SU-DHL-6 (cell line): Measurements from ENCODE around the gene PRKAR2A.
A peak's percentile ranks its signal among the peaks of the same experiment; 100 is the strongest.

Experiments used
- H2AFZ ChIP-seq: fragments of 200-600 bp; sonication (generic); 2 replicates; pipeline ENCODE4 v1.6.1; 2014; ENCODE audit warnings: low read depth, mild to moderate bottlenecking, moderate library complexity, mixed read lengths, antibody characterized with exemption, low read length; ENCODE audit not compliant: severe bottlenecking
- H3F3A ChIP-seq: fragments of 200-600 bp; shearing (Covaris generic); 2 replicates; pipeline ENCODE4 v1.6.0; 2016; ENCODE audit warnings: antibody characterized with exemption, mild to moderate bottlenecking; ENCODE audit not compliant: insufficient read depth
- H3K27ac ChIP-seq: fragments of 200-600 bp; sonication (generic); 2 replicates; pipeline ENCODE4 v1.5.1; 2016; ENCODE audit warnings: low read depth, mild to moderate bottlenecking, low read length, moderate library complexity, mixed read lengths
- H3K27me3 ChIP-seq: fragments of 200-600 bp; sonication (generic), shearing (Covaris generic); 2 replicates; pipeline ENCODE4 v1.6.0; 2014; ENCODE audit warnings: mild to moderate bottlenecking, low read length
- H3K36me3 ChIP-seq: fragments of 200-600 bp; sonication (generic); 2 replicates; pipeline ENCODE4 v1.6.1; 2014; ENCODE audit warnings: mild to moderate bottlenecking, low read length, mixed read lengths
- H3K4me2 ChIP-seq: fragments of 300-600, 200-600 bp; shearing (Covaris generic), sonication (generic); 2 replicates; pipeline ENCODE4 v1.6.0; 2014; ENCODE audit warnings: low read length, low read depth, mild to moderate bottlenecking; ENCODE audit not compliant: poor library complexity, severe bottlenecking
- H3K4me3 ChIP-seq: fragments of 200-600 bp; sonication (generic); 2 replicates; pipeline ENCODE4 v1.5.1; 2014; ENCODE audit warnings: antibody characterized with exemption, low read length, mild to moderate bottlenecking, mixed read lengths; ENCODE audit not compliant: insufficient read depth, poor library complexity, severe bottlenecking
- H3K79me2 ChIP-seq: fragments of 200-600 bp; sonication (generic); 2 replicates; pipeline ENCODE4 v1.6.1; 2014; ENCODE audit warnings: mild to moderate bottlenecking, low read length, moderate library complexity; ENCODE audit not compliant: insufficient read depth
- H3K9ac ChIP-seq: fragments of 200-600 bp; sonication (generic); 2 replicates; pipeline ENCODE4 v1.7.0; 2014; ENCODE audit warnings: mild to moderate bottlenecking, low read length
- H3K9me2 ChIP-seq: fragments of 200-600 bp; sonication (generic); replicated peaks from 2 replicates; pipeline ENCODE4 v1.6.1; 2014; ENCODE audit warnings: low read length; ENCODE audit not compliant: insufficient read depth
- H3K9me3 ChIP-seq: fragments of 200-600 bp; sonication (generic); 2 replicates; pipeline ENCODE4 v1.6.1; 2014; ENCODE audit warnings: low read length, mixed read lengths; ENCODE audit not compliant: insufficient read depth
- H4K20me1 ChIP-seq: fragments of 200-600 bp; sonication (generic); 2 replicates; pipeline ENCODE4 v1.6.1; 2014; ENCODE audit warnings: low read depth, mild to moderate bottlenecking, antibody characterized with exemption, low read length, moderate library complexity, mixed read lengths
- CTCF ChIP-seq: fragments of 200-600 bp; sonication (generic); IDR thresholded peaks from one replicate; pipeline ENCODE4 v1.5.1; 2017; ENCODE audit warnings: antibody characterized with exemption, mild to moderate bottlenecking, low read length, moderate library complexity; ENCODE audit not compliant: insufficient read depth, poor library complexity, severe bottlenecking
- EZH2phosphoT487 ChIP-seq: fragments of 200-600 bp; sonication (generic), shearing (Covaris generic); conservative IDR thresholded peaks from 2 replicates; pipeline ENCODE4 v1.6.1; 2018; ENCODE audit warnings: mild to moderate bottlenecking, antibody characterized with exemption, low read length, moderate library complexity, mixed read lengths

Gene PRKAR2A

GRCh38 chr3:48716982-48717746, 130.5 kb downstream of the PRKAR2A start, which contains the start of gene IP6K2:
Gene IP6K2 (minus strand): TSS chr3:48717221. CDS start chr3:48695291, 21,930 bp downstream.
- no peaks in the 10 kb centered on the region for H3K9me2 ChIP-seq
- peak within 1 kb of the TSS; percentile 94 for H3K9ac ChIP-seq
- H3K79me2 ChIP-seq = peaks cover 48% of the 10 kb centered on the region
- peak within 1 kb of the TSS; percentile 42 for H3K27ac ChIP-seq
- TF ChIP-seq EZH2phosphoT487 (no peak), CTCF (no peak)
- H3F3A ChIP-seq = no peaks in the 10 kb centered on the region
- H3K27me3 ChIP-seq = no peaks in the 10 kb centered on the region
- peak within 1 kb of the TSS; percentile 90 for H3K4me3 ChIP-seq
- H3K4me2 ChIP-seq = peak within 1 kb of the TSS; percentile 70
- peak within 1 kb of the TSS; percentile 91 for H2AFZ ChIP-seq
- H3K36me3 ChIP-seq = peaks cover 4% of the 10 kb centered on the region; the same call in 1 of the 2 replicates
- no peaks in the 10 kb centered on the region for H4K20me1 ChIP-seq
- H3K9me3 ChIP-seq = no peaks in the 10 kb centered on the region

- H3K4me3 ChIP-seq = peak overlapping the region; percentile 90
- H3K27me3 ChIP-seq = no peaks in the 10 kb centered on the region
- no peaks in the 10 kb centered on the region for H3F3A ChIP-seq
- no peaks in the 10 kb centered on the region for H3K9me2 ChIP-seq
- H3K79me2 ChIP-seq = peaks cover 53% of the 10 kb centered on the region
- H3K9me3 ChIP-seq = no peaks in the 10 kb centered on the region
- TF ChIP-seq CTCF (no peak), EZH2phosphoT487 (no peak)
- peaks cover 7% of the 10 kb centered on the region; the same call in 1 of the 2 replicates for H3K36me3 ChIP-seq
- H4K20me1 ChIP-seq = peaks cover 5% of the 10 kb centered on the region; the same call in 1 of the 2 replicates
- H2AFZ ChIP-seq = peak overlapping the region; percentile 23
- H3K9ac ChIP-seq = peak overlapping the region; percentile 94
- peak overlapping the region; percentile 70 for H3K4me2 ChIP-seq
- H3K27ac ChIP-seq = peak overlapping the region; percentile 42
Measured at GRCh38 chr3:48716508-48716981, 131.1 kb downstream of the PRKAR2A start.

- Histone ChIP-seq H3K9ac (peak overlapping the region; percentile 94), H3K4me2 (peak overlapping the region; percentile 70), H3K79me2 (peaks cover 66% of the 10 kb centered on the region), H3F3A (0 out of 2 replicates have a peak, but pooled peaks cover under 1% of the 10 kb centered on the region), H4K20me1 (peaks cover 5% of the 10 kb centered on the region; the same call in 1 of the 2 replicates), H2AFZ (no peak overlapping the region), H3K27ac (no peak overlapping the region), H3K9me3 (no peaks in the 10 kb centered on the region), H3K9me2 (no peaks in the 10 kb centered on the region), H3K27me3 (no peaks in the 10 kb centered on the region), H3K4me3 (peak overlapping the region; percentile 90), H3K36me3 (peaks cover 10% of the 10 kb centered on the region; the same call in 1 of the 2 replicates)
- no peak for TF ChIP-seq CTCF
- TF ChIP-seq EZH2phosphoT487 = no peak
Measured at GRCh38 chr3:48715174-48715800, 132.4 kb downstream of the PRKAR2A start.
